Daoy (cell line): ENCODE results near the gene ZFAND4. TPM values are rescaled to one million over a fixed set of nuclear protein-coding genes. Genes with fewer than 3 reads are reported as not detected.
"Not testable (repeated sequence)": the region's sequence is repeated elsewhere in the genome, so short reads cannot be mapped to it uniquely, and the experiment has no call there.

ENCODE experiments used
- DNase-seq: peaks from one replicate; pipeline ENCODE4 v3.0.0-alpha.2; 2015; ENCODE audit warnings: low read depth
- total RNA-seq: library from RNA; depleted of rRNA; stranded (reverse); fragments of >200 nt; shearing (Covaris generic); gene quantifications from 2 replicates; pipeline ENCODE4 v1.2.3, GENCODE V29; 2014

Gene ZFAND4
- total RNA-seq, 1 experiment from 2014 or later = 9.1 TPM

- no peak for DNase-seq
These were observed 31.6 kb downstream of the ZFAND4 start for GRCh38 chr10:45640941-45641340.

GRCh38 chr10:45640049-45640448, 32.5 kb downstream of the ZFAND4 start:
- no peak for DNase-seq

- DNase-seq = no peak
These were observed 45.0 kb downstream of the ZFAND4 start for GRCh38 chr10:45627412-45628048.

GRCh38 chr10:45625879-45626278, 46.7 kb downstream of the ZFAND4 start:
- no peak for DNase-seq

- DNase-seq = no peak
These were observed 47.8 kb downstream of the ZFAND4 start for GRCh38 chr10:45624724-45625123.

DNA sequence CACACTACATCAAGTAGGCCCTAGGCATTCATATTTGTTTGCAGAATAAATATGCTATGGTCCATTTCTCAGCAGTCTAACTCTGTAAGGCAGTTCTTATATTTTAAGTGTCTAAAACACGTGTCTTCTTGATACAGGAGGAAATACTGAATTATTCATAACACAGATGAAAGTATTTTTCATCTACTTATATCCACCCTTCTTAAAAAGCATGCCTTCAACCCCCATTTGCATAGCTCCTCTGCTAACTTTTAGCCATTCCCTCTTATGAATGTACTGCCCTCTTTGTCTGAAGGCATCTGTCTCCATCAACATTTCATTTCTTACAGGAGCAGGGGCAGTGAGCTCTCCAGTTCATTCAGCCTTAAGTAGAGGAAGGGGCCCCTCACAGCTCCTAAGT, 57.7 kb downstream of the ZFAND4 start:
- no peak for DNase-seq

DNA sequence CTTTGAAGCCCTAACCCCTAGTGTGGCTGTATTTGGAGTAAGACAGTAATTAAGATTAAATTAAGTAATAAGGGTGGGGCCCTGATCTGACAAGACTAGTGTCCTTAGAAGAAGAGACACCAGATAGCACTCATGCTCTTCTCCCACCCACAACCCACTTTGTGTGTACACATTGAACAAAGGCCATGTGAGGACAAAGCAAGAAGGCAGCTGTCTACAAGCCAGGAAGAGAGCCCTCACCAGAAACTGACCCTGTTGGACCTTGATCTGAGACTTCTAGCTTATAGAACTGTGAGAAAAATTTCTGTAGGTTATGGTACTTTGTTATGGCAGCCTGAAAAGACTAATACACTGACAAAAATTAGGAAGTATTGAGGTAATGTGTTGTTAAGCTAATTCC, 59.8 kb downstream of the ZFAND4 start:
- no peak for DNase-seq

DNA sequence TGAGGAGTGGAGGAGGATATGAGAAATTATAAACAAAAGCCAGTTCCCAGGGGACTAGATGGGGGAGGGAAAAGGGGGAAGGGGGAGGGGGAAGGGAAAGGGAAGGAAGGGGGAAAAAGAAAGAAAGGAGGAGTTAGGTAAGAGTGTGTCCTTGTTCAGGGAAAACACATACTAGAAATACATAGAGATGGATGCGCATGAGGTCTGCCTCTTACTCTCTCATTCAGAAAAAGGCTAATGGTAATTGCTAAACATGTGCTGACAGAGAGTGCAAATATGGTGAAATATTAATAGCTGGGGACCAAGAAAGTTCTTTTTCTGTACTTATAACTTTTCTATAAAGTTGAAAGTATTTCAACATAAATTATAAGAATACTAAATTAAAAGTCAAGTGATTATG, 64.5 kb downstream of the ZFAND4 start:
- no peak for DNase-seq

- DNase-seq = no peak
These were observed 65.3 kb downstream of the ZFAND4 start for GRCh38 chr10:45607276-45607675.

GRCh38 chr10:45602836-45603235, 69.7 kb downstream of the ZFAND4 start:
- DNase-seq = no peak

DNA sequence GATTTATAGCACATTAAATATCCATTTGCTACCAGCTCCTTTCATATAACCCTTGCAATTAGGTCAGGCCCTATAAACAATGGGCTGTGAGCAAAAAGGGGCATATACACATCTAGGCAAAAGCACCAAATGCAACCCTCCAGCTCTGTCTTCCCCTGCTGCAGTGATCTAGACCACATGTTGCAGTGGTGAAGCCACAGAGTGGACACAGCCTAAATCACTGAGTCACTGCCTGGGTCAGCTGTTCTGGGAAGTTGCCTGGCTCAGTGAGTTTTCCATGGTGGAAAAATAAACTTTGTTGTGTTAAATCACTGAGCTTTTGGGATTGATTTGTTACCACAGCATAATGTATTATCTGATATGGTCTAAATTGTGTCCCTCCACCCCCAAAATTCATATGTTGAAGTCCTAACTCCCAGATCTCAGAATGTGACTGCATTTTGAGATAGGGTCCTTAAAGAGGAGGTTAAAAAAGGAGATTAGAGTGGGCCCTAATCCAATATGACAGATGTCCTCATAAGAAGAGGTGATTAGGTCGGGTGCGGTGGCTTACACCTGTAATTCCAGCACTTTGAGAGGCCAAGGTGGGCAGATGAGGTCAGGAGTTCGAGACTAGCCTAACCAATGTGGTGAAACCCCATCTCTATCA, 70.4 kb downstream of the ZFAND4 start:
- DNase-seq = no peak

DNA sequence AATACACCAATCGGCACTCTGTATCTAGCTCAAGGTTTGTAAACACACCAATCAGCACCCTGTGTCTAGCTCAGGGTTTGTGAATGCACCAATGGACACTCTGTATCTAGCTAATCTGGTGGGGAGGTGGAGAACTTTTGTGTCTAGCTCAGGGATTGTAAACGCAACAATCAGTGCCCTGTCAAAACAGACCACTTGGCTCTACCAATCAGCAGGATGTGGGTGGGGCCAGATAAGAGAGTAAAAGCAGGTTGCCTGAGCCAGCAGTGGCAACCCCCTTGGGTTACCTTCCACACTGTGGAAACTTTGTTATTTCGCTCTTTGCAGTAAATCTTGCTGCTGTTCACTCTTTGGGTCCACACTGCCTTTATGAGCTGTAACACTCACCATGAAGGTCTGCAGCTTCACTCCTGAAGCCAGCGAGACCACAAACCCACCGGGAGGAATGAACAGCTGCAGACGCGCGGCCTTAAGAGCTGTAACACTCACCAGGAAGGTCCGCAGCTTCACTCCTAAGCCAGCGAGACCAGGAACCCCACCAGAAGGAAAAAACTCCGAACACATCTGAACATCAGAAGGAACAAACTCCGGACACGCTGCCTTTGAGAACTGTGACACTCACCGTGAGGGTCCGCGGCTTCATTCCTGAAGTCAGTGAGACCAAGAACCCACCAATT, 71.2 kb downstream of the ZFAND4 start:
- DNase-seq = not testable (repeated sequence)

GRCh38 chr10:45600337-45601253, 72.0 kb downstream of the ZFAND4 start:
- DNase-seq = not testable (repeated sequence)

DNA sequence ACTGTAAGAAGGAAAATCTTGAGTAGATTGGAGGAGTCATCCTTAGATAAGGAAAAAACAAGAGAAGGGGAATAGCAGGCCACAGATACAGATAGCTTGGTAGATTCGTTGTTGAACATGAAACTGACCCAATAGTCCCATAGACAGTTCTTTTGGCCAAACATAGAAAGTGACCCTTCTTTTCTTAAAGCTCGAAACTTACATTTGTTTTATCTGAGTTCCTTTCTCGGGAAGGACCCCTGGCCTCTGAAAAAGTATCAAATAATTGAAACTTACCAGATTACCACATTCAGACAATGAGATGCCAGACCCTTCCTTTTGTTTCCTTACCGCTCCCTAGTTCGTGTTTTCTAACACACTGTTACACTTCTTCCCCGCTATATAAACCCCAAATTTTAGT, 72.9 kb downstream of the ZFAND4 start:
- no peak for DNase-seq

DNA sequence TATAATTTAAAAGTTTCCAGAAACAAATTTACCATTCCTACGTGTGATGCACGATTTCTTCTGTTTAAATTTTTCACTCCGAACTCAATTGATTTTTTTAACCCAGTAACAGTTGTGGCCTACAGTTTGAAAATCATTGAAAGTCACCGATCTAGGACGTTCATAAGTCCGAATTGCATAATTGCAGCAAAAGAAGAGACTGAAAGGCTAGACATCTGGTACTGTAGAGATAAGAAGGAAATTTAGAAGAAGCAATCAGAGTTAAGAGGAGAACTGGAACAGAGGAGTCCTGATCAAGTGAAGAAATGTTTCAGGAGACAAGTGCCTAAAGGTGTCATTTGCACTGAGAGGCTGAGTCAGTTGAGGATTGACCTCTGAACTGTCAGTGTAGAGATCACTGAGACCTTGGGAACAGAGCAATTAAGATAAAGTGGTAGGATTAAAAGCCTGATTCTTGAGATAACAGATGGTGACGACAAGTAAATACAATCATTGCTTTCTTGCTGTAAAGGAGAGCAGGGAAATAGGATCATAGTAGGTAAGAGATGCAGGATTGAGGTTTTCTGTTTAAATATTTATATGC, 73.5 kb downstream of the ZFAND4 start:
- DNase-seq = no peak

GRCh38 chr10:45596526-45596925, 76.0 kb downstream of the ZFAND4 start:
- DNase-seq = no peak

GRCh38 chr10:45594276-45595157, 78.1 kb downstream of the ZFAND4 start:
- DNase-seq = peak; percentile 92

DNA sequence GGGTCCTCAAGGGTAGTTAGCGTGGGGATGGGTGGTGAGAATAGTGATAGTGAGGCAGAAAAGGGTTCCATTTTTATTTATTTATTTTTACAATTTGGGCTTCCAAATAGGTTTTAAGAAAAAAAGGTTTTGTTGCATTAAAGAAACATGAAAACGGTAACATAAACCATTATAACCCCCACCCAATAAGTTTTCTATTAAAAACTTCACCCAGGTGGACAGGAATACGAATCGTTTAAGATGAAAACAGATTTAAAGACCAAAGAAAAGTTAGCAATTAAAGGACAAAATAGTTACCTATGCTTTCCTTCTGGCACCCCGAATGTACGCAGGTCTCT, 78.7 kb downstream of the ZFAND4 start:
- DNase-seq = no peak

GRCh38 chr10:45592926-45593325, 79.6 kb downstream of the ZFAND4 start:
- no peak for DNase-seq

DNA sequence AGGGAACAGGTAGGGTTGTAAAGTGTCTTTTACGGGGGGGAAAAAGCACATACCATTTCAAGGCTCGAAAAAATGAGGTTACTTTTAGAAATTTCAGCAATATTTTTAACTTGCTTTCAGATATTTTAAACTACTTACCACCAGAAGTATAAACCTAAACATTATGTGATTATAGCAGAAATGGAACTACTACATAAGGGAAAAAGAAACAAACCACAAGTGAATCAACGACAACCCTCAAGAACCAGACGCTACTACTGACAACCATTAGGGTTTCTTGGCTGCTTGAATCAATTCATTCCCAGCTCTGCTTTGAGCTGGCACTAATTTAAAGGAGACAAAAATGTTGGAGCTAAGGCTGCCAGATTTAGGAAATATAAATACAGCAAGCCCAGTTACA, 80.1 kb downstream of the ZFAND4 start:
- DNase-seq = no peak

DNA sequence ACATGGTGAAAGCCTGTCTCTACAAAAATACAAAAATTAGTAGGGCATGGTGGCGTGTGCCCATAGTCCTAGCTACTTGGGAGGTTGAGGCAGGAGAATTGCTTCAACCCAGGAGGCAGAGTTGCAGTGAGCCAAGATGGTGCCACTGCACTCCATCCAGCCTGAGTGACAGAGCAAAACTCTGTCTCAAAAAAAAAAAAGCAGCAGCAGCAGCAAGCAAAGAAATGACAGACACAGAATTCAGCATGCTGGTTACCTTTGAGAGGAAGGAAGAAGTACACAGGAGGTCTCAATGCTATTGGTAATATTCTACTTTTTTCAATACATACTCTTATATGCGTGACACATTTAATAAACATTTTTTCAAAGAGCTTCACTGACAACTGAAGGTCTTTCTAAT, 81.3 kb downstream of the ZFAND4 start:
- no peak for DNase-seq
